Fibroblast of skin of abdomen (primary cell): ENCODE measurements around the gene CDH23.

Experiments
- DNase-seq: peaks from one replicate; pipeline ENCODE4 v3.0.0-alpha.2; 2013

Gene CDH23

DNA sequence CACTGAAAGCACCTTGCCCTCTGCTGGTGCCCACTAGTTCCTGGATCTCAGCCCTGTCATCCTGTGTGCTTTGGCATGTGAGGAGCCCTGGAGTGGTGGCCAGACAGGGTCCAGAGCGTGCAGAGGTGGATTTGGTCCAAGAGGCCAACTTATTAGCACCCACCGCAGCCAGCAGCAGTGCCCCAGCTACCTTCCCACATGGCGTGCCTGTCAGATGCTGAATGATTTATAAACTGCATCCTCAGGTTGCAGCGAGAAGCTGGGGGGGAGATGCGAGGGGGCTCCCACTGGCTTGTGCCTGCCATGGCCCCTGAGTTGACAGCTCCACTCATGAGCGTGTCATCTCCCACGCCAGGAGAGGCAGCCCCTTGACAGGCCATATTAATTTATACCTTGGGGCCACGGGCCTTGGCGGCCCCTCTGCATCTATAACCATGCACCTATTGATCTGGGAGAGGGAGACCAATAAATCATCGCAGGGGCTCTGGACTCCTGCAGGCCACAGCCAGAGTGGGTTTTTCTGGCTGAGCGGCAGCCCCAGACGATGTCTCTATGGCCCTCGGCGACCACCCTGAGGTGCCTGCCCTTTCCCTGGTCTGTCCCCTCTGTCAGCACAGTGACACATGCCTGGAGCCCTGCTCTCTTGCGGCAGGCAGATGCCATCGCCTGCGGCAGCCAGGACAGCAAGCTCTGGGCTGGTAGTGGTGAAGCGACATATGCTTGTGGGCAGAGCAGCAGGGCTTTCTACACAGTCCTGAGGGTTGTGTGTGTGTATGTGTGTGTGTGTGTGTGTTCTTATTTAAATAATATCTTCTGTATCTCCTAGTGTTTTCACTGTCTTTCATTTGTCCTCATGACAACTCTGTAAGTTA is 120.8 kb downstream of the CDH23 start:
- no peak for DNase-seq

DNA sequence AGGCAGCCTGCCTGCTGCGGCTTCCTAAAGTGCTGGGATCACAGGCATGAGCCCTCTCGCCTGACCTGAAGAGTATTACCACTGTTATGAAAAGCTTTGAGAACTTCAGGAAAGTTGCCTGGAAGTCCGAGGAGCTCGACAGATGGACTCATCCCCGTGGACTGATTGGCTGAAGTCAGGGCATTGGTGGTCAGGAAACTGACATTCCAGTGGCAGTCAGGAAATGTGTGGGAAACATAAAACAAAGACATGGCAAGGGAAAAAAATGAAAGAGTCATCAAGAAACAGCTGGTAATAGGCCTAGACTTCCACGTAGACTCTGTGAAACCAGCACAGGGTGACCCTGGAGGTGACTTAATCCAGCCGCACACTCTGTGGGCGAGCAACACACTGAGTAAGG is 123.3 kb downstream of the CDH23 start:
- DNase-seq, result no peak

DNA sequence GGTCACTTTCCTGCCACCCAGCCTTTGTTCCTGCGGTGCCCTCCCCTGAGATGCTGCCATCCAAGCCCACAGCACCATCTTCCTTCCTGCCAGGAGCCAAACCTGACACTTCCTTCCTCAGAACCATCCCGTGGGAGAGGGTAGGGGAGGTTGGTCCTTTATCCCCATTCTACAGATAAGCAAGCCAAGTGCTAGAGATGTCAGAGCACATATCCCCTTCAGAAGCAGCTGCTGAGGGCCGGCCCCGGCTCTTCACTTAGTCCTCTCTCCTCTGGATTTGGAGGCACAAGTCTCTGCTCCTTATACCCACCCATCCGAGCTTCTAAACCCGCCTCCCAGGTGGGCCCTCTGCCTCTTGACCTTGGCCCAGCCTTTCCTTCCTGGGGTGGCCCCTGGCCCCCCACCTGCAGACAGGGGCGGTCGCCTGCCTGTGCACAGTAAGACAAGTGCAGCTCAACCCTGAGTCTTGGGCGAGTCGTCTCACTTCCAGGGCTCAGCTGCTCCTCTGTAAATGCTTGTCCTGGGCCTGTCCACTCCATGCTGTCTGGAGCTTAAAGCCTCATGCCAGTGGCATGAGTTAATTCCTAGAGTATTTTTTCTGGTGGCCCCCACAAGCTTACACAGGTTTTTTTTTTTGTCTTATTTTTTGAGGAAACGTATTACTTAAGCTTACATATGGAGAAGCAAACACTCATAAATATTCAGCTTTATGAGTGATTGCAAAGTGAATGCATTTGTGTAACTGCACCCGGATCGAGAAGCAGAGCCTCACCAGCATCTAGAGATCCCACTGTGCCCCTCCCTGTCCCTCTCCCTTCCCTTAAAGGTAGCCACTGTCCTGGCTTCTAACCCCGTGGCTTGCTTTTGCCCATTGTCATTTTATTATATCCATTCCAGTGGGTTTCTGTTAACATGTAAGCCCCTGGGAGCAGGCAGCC is 125.1 kb downstream of the CDH23 start:
- no peak for DNase-seq

DNA sequence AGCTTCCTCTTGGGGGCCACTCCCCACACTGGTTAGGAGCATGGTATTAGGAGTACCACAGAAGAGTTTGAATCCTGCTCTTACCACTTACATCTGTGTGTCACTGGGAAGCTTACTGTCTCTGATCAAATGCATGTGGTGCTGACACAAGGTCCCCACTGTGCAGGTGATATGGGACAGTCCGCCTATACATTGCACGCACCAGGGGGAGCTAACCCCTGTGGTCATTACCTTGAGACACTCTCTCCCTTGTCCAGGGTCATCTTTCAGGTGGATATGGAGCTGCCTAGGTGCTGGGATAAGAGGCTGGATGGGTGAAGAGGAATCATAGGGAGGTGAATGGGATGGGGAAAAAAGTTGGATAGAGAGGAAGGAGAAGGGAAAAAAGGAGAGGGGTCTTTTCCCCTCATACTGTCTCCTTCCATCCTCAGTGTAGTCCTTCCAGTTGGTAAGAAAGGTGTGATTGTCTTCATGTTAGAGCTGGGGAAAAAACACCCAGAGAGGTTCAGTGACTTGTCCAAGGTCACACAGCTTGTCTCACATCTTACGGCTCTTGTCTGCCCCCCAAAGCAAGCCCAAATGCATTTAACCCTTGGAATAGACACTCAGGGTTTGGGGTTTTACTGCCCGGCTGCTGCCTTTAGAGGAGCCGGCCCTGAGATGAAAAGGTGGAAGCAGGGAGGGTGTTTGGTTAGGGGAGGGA is 125.9 kb downstream of the CDH23 start:
- DNase-seq, result no peak

DNA sequence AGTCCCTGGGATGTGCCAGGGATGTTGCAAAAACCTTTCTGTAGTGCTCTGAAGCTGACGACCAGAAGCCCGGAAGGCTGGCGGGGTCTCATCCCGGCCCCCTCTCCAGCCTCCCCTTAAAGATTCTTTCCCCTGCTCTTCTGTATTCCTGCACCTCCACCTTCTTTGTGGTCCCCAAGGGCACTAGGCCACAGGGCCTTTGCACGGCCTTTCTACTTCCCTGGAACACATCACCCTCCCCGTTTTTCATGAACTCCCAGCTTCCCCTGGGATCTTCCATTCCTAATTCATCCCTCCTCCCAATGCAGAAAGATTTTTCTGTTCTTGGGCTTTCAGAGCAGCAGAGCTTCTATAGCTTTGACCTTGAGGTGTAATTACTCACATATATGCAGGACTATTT is 127.0 kb downstream of the CDH23 start:
- DNase-seq, result no peak

DNA sequence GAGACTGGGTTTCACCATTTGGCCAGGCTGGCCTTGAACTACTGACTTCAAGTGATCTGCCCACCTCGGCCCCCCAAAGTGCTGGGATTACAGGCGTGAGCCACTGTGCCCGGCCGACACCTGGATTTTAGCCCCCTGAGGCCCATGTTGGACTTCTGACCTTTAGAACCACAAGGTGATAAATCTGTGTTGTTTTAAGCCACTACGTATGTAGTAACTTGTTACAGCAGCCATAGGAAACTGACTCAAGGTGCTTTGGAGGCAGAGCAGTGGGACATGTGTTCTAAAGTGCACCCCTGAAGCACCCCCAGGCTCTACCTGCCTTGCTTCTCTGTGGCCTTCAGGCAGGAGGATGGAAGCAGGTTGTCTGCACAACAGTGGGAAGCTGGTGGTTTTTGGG is 128.4 kb downstream of the CDH23 start:
- no peak for DNase-seq

DNA sequence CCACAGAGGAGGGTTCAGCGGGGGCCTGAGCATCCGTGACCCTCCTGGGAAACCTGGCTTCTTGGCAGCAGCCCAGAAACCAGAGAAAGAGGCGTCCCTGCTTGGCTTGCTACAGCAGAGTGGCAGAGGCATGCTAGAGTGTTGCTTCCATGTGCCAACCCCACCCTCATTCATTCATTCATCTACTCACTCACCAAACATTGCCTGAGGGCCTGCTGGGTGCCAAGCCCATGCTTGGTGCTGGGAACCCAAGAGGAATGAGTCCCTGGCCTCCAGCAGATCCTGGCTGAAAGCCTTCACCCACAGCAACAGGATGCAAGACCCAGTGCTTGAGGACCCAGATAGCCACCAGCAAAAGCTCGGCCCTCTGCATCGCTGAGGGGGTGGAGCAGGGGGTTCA is 129.0 kb downstream of the CDH23 start:
- no peak for DNase-seq

DNA sequence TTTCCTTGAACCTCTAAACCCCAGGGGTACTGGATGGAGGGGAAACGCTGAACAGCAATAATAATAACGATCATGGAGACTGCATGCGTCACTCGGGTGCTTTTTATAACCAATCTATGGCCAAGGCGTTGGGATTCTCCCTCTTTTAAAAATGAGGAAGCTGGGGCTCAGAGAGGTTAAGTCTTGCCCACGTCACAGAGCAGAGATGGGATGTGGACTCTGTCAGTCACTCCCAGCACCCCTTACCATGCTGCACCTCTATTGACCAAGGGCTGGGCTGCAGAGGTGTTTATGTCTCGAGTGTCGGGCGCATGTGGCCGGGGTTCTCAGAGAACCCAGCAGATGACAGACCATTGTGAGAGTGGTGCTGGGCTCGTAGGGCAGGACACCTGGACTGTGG is 129.9 kb downstream of the CDH23 start:
- no peak for DNase-seq

DNA sequence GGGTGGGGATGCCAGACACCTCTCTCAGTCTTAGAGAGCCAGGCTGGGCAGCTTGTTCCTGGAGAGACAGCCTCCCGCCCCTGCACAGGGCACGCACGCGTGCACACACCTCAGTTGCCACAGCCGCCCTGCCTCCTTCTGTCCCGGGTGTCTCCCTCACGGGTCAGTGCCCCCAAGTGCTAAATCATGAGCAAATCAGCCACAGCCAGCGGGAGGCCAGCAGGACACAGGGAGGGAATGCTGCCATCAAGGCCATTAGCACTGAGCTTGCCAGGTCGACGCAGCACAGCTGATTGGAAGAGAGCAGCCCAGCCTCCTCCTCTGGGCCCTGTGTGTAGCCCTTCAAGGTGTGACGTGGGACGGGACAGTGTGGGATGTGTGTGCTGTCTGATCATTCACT is 130.4 kb downstream of the CDH23 start:
- no peak for DNase-seq

DNA sequence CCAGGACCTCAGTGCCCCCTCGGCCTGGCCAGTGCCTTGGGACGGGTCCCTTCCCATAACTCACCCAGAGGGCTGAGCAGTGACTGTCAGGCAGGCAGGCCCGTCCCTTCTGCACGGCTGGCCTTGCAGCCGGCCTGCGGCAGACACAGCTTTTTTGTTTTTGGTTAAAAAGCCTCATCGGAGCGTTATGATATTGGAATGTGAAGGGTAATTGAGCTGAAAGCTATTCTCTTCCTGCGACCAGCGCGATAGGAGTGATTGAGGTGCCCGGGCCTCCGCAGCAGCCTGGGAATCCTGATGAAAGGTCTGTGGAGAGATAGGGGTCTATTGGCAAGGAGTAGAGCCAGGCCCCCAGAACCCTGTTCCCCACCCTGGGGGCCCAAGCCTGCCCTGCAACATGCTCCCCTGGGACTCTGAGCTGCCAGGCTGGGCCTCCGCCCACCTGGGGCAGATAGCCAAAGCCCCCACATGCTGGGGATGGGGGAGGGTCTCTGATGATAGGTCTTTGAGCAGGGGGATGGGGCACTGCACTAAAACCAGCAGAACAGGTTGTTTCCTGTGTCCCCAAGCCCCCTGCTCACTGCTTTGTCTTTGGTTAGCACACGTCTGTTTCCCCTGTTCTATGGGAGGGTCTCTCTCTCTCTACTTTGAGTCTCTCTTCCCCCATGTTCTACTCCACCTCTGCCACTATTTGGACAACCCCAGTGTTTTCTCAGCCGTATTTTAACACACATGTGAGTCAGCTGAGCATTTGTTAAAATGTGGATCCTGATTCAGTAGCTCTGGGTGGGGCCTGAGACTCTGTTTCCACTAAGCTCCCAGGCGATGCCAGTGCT is 131.9 kb downstream of the CDH23 start:
- DNase-seq, result no peak

DNA sequence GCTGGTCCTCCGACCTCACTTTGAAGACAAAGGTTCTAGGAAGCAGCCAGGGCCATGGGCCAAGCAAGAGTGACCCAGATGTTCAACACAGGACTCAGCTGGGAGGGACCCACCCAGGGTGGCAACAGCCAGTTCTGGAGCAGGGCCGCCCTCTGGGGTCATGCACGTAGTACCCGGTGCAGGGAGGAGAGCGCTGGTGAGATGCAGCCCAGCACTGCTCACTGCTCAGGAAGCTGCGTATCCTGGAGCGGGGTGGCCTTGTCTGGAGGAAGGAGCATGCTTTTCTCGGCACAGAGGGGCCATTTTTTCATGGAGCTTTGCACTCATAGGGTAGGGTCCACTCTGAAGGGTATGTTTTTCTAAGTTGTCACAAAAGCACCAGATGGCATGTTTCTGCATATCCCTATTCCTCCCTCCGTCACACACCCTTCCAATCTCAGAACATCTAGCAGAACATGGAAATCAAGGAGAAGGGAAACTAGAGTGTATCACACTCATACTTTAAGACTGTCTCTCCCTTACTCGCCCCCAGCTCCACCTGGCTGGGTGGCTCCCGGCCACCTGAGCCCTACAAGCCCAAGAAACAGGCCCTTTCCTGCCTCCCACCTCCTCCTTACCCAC is 132.6 kb downstream of the CDH23 start:
- DNase-seq, result no peak

DNA sequence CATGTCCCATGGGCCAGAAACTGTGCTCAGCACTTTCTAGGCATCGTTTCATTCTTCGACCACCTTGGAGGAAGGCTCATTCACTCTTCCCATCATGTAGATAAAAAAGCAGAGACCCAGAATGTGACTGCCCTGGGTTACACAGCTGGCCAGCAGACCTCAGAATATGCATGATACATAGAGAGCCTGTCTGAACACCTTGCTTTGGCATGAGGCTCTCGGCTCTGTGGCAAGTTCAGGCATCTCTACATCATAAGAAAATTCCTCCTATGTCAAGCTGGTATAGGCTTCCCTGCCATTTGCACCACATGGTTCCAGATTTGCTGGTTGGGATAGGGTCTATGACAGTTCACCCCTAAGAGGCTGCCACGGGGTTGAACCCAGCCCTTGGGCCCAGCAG is 134.1 kb downstream of the CDH23 start:
- no peak for DNase-seq

DNA sequence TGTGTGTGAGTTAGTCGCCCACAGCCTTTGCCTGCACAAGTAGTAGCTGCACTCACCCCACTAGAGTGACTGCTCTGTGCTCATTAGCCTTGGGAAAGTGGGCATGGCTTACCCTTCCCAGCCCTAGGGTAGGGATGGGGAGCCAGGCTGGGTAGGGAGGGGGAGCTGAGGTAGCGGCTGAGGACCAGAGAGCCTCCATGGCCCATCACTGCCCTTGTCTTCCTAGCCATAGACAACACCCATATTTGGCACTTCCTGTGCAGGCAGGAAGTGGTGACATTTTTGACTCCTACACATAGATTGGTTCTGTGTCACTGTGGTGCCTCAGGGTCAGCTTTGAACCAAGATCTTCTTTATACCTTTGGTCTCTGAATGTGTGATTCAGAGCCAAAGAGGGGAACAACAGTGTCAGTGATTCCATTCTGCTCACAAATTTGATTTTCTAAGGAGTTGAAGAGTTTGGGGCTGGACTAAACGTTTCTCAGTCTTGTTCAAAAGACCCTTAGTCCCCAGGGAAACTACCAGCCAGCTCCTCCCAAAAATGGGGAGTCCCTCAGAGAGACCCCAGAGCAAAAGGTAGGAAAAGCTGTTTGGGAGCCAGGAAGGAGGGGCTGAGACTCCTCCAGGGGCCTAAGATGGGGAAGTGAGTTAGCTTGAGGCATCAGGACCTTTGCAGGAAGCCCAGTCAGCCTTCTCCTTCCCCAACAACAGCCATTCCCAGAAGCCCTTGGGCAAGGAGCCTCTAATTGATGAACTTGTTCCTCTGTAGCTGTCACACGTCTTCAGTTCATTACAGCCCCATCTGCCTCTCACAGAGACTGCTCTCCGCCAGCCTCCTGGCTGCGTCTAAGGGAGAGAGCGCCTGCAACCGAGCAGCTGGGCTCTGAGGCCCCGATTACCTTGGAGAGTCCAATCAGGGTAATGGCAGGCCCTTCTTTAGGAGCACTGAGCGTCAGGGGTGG is 135.0 kb downstream of the CDH23 start:
- no peak for DNase-seq

DNA sequence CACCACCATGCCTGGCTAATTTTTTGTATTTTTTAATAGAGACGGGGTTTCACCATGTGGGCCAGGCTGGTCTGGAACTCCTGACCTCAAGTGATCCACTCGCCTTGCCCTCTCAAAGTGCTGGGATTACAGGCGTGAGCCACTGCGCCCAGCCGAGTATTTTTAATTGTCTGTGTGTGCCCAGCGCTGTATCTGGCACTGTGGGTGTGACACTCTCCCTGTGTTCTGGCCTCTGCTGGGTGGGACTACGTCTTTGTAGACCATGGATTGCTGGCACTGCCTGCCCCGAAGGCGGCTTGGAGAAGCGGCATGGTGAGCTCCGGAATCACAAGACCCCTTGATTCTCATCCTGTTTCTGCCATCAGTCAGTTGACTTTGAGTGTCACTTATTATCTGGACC is 136.2 kb downstream of the CDH23 start:
- DNase-seq, result no peak

DNA sequence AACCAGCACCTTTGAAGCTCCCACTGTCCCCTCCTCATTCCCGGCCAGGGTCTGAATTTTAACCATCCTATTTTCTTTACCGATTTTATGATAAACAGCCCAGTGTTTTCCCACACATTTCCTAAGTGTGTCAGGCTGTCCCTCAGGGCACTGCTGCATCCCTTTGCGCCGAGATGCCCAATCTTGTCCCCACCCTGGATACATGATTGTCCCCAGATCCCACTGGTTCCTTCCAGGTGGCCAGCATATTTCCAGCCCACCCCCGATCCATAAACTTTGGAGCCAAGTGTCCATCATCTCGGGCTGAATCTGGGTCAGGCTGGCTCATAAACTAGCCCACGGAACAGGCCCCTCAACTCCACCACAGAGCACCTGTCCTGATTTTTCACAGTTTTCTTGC is 137.2 kb downstream of the CDH23 start:
- DNase-seq, result no peak

DNA sequence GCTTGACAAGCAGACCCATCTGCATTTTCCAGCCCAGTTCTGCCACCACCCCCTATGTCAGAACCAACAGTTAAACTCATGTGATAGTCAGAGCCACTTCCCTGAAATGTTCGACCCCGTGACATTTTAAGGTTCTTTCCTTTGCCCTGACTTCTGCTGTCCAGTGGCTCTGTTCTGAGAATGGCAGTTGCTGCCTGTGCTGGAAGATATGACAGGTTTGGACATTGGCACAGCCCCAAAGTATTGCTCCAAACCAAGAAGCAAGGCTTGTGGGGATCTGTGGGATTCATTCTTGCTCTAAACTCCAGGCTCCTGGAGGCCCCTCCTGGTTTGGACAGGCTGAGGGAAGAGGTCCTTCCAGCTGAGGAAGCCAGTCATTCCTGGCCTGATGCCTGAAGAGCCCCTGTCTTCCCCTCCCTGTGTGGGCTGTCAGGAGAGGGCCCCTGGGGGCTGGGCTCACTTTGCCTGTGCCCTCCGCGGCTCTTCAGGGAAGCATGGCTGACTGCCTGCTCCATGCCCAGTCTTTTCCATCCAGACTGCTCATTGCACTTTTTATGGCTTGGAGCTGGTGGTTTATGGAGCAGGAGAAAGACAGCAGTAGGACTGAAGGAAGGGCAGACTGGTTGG is 138.0 kb downstream of the CDH23 start:
- no peak for DNase-seq

DNA sequence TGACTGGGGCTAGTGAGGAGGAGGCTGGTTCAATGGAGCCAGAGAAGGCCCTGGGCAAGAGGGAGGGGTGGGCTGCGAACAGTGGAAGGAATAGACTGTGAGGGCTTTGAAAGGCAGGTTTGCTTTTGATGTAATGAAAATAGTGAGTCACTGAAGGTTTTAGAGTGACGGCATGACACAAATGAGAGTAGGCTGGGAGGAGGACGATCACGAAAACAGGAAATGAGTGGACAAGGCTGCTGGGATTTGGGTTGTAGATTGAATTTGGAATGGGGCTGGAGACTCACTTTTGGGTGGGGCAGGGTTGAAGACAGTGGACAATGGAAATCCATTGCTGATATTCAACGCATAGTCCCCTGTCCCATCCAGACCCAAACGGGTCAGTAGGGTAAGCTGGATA is 139.6 kb downstream of the CDH23 start:
- no peak for DNase-seq

DNA sequence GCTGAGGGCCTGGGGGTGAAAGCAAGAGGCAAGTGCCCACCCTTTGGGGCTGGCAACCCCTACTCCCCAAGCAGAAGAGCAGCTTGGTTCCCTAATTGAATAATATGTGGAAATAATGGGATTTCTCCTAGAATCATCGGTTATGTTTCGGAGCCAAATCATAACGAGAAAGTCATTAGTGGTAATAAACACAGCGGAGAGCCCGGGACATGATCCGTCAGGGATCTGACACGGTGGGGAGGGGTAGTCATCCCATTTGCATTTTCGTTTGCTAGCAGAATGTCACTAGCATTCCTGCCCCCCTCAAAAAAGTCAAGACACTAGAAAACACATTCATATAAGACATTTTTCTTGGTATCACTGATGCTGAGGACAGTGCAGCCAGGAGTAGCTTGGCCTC is 140.4 kb downstream of the CDH23 start:
- DNase-seq, result no peak

DNA sequence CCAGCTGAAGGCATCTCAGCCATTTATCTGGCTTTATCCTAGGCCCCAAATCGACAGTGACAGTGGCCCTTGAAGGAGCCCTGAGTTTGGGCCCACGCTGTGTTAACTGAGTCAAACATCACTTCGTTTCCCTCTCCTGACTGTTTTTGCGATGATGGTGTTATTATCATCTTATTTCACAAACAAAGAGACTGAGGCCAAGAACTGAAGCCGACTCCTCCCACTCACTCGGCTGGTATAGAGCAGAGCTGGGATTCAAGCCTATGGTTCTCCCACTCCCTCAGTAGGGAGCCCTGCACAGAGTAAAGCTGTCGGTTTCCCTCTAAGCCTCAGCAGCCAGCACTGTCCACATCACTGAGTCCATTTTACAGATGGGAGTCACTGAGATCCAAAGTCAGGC is 141.0 kb downstream of the CDH23 start:
- DNase-seq, result no peak
